NCI-H82 treated with DMSO at 0.1 percent for 48 hours (cell line): ENCODE data around the gene SEPTIN5.
"Not testable (repeated sequence)": the region's sequence is repeated elsewhere in the genome, so short reads cannot be mapped to it uniquely, and the experiment has no call there.

Experiments used
- DNase-seq: peaks from one replicate; lab custom pipeline; 2025; ENCODE audit not compliant: unreplicated experiment; lab: John Stamatoyannopoulos, UW

Gene SEPTIN5

DNA sequence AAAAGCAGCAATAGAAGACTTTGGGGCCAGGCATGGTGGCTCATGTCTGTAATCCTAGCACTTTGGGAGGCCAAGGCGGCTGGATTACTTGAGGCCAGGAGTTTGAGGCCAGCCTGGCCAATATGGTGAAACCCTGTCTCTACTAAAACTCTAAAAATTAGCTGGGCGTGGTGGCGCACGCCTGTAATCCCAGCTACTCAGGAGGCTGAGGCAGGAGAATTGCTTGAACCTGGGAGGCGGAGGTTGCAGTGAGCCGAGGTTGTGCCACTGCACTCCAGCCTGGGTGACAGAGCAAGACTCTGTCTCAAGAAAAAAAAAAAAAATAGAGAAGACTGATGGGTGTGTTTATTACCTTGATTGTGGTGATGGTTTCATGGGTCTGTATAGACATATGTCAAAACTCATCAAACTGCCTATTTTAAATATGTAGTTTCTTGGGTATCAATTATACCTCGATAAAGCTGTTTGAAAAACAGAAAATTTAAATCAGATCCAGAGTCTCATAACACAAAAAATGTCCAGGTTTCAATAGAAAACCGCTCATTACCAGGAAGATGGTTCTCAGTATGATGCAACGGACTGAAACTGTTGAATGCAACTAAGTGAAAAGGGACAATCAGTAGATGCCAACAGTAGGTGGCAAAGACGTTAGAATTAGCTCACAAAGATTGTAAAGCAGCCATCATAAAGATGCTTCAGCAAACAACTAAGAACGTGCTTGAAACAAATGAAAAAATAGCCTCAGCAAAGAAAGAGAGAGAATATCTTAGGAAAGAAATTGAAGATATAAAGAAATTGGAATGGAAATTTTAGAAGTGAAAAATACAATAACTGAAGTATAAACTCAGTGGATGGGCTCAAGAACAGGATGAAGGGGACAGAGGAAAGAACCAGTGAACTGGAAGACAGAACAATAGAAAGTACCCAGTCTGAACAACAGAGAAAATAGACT is 33.1 kb upstream of the SEPTIN5 start:
- DNase-seq, result no peak

DNA sequence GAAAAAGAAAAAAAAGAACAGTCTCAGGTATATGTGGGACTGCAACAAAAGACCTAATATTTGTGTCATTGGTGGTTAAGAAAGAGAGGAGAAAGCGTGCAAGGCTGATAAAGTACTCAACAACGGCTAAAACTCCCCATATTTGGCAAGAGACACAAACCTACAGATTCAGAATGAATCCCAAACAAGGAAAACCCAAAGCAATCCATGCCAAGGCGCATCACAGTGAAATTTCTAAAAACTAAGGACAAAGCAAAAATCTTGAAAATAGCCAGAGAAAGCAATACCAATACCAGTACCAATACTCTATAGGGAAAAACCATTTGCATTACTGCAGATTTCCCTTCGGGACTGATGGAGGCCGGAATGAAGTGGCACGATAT is 32.4 kb upstream of the SEPTIN5 start:
- DNase-seq, result no peak

DNA sequence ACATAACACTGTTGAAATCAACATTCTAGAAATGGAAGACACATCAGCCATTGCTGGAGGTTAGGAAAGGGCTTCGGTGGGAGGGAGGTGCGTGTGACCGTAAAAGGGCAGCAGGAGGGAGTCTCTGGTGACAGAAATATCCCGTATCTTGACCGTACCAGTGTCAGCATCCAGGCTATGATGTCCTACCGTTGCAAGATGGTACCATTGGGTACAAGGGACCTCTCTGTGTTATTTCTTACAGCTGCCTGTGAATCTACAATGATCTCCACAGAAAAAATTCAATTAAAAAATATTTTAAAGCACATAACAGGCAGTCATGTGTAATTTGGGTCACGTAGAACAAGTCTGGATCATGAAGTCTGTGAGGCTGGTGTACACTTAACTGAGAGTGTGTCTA is 27.4 kb upstream of the SEPTIN5 start:
- no peak for DNase-seq

DNA sequence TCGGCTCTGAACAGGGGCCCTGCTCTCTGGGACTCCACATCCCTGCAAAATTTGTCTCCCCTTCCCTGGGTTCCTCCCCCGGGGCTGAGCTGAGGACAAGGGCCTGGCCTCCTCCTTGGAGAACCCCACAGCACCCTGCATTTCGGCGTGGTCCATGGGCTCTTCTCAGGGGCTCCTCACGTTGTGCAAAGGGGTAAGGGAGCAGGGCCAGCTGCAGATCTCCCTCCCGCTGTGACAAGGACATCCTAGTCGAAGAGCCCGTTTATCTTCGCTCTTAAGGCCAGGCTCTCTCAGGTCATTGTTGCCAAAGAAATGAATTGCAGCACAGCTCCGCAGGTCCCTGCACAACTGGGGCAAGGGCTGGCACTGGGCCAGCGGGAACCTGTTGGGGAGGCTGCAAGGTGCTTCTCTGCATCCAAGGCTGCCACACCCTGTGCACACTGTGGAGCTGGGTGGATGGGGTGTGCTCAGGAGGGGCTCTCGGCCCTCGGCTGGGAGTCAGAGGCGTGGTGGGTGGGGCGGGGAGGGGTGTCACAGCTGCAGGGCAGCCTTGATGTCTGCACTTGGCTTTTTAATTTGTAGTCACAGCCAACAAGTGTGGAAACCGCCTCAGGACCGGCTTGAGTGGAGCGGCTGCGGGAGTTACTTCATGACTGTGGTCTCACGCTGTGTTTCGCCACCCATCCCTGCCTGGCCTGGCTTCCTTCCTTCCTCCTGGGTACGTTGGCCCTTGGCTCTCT is 26.6 kb upstream of the SEPTIN5 start:
- no peak for DNase-seq

DNA sequence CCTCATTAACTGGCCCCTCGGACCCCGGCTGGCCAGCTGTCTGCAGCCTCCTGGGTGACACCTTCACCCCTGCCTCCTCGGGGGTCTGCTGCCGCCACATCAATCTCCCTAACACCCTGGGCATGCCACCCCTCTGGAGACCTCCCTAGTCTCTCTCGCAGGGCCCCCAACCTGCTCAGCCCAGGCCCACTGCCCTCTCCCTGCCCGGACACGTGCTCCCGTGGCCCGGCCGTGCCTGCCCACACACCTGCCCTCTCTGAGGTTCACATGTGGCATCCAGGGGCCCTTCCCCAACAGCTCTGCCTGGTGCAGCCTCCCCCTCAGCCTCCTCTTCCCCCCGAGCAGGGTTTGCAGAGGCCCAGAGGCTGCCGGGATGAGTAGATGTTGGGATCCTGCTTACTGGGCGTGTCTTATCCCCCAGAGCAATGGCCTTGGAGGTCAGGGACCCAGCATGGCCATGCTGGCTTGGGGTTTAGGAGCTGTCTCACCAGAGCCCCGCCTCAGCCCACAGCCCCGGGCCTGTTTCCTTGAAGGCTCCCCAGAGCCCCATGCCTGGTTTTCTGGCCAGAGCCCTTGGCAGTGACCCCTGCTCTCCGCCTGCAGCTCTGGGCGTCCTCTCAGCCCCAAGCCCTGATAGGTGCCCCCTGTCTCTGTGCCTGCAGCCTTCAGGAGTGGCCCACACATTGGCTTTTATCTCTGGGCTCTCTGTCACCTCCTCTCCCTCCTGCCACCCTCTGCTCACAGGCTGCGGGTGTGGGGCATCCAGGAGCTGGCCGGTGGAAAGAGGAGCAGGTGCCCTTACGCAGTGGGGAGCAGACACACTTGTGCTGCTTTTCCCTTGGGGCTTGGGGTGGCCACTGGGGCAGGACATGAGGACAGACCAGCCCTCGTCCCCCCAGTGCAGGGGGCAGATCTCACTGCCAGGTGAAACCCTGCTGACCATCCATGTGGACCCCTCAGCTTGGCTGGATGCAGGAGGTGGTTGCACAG is 25.7 kb upstream of the SEPTIN5 start:
- DNase-seq, result no peak

- DNase-seq, result no peak
These were observed 24.9 kb upstream of the SEPTIN5 start for GRCh38 chr22:19689408-19689807.

GRCh38 chr22:19691007-19691720 is 23.1 kb upstream of the SEPTIN5 start:
- no peak for DNase-seq

DNA sequence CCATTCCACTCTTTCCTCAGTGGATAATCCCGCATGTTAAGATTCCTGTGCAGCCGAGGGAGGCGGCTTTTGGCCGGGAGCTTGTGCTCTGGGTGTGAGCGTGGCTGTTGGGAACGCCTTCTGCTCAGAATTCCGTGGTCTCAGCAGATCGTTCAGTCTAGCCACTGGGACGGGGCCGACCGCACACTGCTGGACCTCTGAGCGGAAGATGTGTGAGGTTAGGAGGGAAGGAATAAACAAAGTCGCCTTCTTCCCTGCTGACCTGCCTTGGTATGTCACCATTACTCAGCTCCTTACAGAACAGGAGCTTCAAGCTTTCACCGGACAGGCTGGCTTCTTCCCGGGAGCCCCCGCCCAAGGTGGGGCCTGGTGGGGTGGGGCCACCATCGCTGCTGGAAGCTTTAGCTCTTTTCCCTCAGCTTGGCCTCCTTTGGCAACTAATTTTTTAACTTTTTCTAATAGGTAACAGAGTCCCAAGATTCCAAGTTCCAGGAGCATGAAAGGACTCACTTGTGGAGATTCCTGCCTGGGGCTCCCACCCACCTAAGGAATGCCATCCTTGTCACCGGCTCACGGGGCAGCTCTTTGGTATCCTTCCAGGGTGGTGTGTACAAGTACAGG is 22.5 kb upstream of the SEPTIN5 start:
- no peak for DNase-seq

DNA sequence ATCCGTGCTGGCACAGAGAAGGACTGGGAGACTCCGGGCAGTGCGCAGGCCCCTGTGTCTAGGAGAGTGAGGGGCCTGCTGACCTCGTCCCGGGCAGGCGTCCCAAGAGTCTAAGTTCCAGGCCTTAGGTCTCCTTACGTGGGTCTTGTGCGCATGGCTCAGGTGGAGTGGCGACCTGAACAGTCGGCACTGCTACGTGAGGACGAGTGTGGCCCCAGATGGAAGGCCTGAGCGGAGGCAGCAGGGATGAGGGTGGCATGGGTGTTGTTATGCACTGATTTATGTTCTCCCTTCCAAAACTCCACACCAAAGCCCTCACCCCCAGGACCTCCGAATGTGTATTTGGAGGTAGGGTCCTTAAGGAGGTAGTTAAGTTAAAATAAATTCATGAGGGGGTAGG is 20.7 kb upstream of the SEPTIN5 start:
- no peak for DNase-seq

GRCh38 chr22:19693981-19694670 is 20.2 kb upstream of the SEPTIN5 start:
- DNase-seq, result no peak

- no peak for DNase-seq
These were observed 19.6 kb upstream of the SEPTIN5 start for GRCh38 chr22:19694696-19695095.

- no peak for DNase-seq
These were observed 17.6 kb upstream of the SEPTIN5 start for GRCh38 chr22:19696504-19697276.

- DNase-seq, result not testable (repeated sequence)
These were observed 16.4 kb upstream of the SEPTIN5 start for GRCh38 chr22:19697871-19698270.

DNA sequence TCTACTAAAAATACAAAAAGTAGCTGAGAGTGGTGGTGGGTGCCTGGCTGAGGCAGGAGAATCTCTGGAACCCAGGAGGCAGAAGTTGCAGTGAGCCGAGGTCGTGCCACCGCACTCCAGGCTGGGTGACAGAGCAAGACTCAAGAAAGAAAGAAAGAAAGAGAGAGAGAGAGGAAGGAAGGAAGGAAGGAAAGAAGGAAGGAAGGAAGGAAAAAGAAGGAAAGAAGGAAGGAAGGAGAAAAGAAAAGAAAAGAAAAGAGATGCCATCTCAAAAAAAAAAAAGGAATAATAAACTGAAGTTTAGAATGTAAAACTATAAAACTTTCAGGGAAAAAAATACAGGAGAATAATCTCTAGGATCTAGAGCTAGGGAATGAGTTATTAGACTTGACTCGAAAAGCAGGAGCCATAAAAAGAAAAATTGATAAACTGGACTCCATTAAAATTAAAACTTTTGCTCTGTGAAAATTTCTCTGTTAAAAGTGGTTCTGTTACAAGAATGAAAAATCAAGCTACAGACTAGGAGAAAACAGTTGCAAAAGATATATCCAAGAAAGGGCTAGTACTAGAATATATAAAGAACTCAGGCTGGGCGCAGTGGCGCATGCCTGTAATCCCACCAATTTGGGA is 13.4 kb upstream of the SEPTIN5 start:
- DNase-seq, result no peak

DNA sequence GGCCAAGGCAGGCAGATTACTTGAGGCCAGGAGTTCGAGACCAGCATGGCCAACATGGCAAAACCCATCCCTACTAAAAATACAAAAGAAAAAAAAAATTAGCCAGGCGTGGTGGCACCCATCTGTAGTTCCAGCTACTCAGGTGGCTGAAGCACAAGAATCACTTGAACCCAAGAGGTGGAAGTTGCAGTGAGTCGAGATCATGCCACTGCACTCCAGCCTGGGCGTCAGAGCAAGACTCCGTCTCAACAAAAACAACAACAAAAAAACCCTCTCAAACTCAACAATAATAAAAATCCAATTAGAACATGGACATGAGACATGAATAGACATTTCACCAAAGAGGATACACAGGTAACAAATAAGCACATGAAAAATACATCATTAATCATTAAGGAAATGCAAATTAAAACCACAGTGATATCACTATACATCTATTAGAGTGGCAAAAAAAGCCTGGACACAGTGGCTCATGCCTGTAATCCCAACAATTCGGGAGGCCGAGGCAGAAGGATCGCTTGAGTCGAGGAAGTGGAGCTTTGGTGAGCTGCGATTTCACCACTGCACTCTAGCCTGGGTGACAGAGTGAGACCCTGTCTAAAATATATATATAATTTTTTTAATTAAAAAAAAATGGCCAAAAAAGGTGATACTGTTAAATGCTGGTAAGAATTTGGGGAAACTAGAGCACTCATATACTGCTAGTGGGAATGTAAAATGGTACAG is 12.7 kb upstream of the SEPTIN5 start:
- DNase-seq, result no peak

- no peak for DNase-seq
These were observed 10.4 kb upstream of the SEPTIN5 start for GRCh38 chr22:19703869-19704268.

DNA sequence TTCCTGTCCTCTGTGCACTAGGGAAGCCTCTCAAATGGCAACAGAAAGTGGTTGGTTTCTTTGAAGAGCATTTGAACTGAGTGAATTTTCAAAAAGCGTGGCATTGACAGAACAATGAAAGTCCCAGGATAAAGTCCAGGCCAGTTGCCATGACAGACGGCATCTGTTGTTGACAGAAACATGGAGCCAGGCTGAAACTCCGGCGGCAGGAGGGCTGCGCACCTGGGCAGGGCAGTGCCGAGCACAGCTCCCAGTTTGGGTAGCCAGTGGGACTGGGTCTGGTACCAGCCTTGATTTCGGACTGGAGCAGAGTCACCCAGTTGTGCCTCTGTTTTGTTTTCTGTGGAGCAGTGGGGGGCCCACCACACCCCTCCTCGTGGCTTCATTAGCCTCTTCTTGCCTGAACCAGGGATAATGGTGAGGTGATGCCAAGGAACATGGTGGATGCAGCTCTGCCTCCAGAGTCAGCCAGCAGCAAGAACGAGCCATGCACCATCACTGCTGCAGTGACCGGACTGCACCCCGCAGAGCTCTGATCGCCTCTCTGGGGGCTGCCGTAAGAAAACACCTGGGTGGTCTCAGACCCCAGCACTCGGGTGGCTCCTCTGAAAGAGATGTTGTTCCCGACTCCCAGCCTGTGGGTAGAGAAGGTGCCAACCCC is 9.8 kb upstream of the SEPTIN5 start:
- DNase-seq, result no peak
